Endothelial cell of umbilical vein (primary cell): ENCODE data around the gene TENM4. TPM values are rescaled to one million over a fixed set of nuclear protein-coding genes. Genes with fewer than 3 reads are reported as not detected.

Source experiments
- BruUV-seq: library from RNA; stranded (reverse); fragments of 400-500 nt; replicated peaks from 2 replicates; lab custom pipeline; 2021; lab: Mats Ljungman, UMichigan
- CTCF ChIA-PET: fragments of 300-600, 350-600 bp; sonication (Branson Sonifier 250); formaldehyde crosslinking; loops from one replicate; lab custom pipeline; 2021; ENCODE audit warnings: antibody characterized with exemption, inconsistent platforms; lab: Charles Lee
- POLR2A ChIA-PET: fragments of 300-600, 350-600 bp; sonication (Branson Sonifier 250); formaldehyde crosslinking; loops from one replicate; lab custom pipeline; 2021; ENCODE audit warnings: antibody characterized with exemption, inconsistent platforms; lab: Charles Lee
- DNase-seq: peaks from one replicate; pipeline ENCODE4 v3.0.0-alpha.2; 2011; ENCODE audit warnings: low read depth, low spot score
- FAIRE-seq: peaks from 2 replicates; lab custom pipeline; 2011; peaks lifted over from hg19 to GRCh38; lab: Jason Lieb, UNC
- H2AFZ ChIP-seq: 2 replicates; pipeline ENCODE4 v1.6.0; 2012; ENCODE audit warnings: low read depth, low read length, control low read depth, inconsistent platforms
- H3K27ac ChIP-seq: 2 replicates; pipeline ENCODE4 v1.5.1; 2011; ENCODE audit warnings: low read depth, mild to moderate bottlenecking, control low read depth, low read length, moderate library complexity; ENCODE audit not compliant: insufficient read depth
- H3K27me3 ChIP-seq, 2 experiments: 2 replicates each; pipeline versions ENCODE4 v1.6.0 to v1.6.1; 2011; ENCODE audit warnings: low read length in 2 of 2, mixed read lengths in 1 of 2; ENCODE audit not compliant: control insufficient read depth in 2 of 2, insufficient read depth in 2 of 2
- H3K36me3 ChIP-seq, 2 experiments: 2 replicates in 1 of 2; 3 replicates in 1 of 2; pipeline ENCODE4 v1.5.1; 2011; ENCODE audit warnings: low read length in 2 of 2, mild to moderate bottlenecking in 1 of 2, moderate library complexity in 1 of 2; ENCODE audit not compliant: control insufficient read depth in 2 of 2, insufficient read depth in 2 of 2; ENCODE audit errors: extremely low read depth in 1 of 2
- H3K4me1 ChIP-seq: 3 replicates; pipeline ENCODE4 v1.5.1; 2011; ENCODE audit warnings: mild to moderate bottlenecking, low read length; ENCODE audit not compliant: control insufficient read depth, insufficient read depth; ENCODE audit errors: extremely low read depth
- H3K4me2 ChIP-seq: 2 replicates; pipeline ENCODE4 v1.6.1; 2011; ENCODE audit warnings: low read length, control low read depth, mixed read lengths; ENCODE audit not compliant: insufficient read depth
- H3K4me3 ChIP-seq, 3 experiments: fragments of 200-600 bp in 1 of 3; sonication (generic), shearing (Covaris generic) in 1 of 3; replicated peaks in 1 of 3; 2 replicates each; pipeline ENCODE4 v1.5.1; 2011 to 2016; ENCODE audit warnings: control low read depth in 3 of 3, low read length in 3 of 3, mild to moderate bottlenecking in 2 of 3, inconsistent platforms in 1 of 3, low read depth in 1 of 3, moderate library complexity in 1 of 3; ENCODE audit not compliant: insufficient read depth in 1 of 3
- H3K79me2 ChIP-seq: 2 replicates; pipeline ENCODE4 v1.6.0; 2012; ENCODE audit warnings: low read length, inconsistent platforms; ENCODE audit not compliant: control insufficient read depth, insufficient read depth
- H3K9ac ChIP-seq: replicated peaks from 2 replicates; pipeline ENCODE3; 2011; ENCODE audit warnings: low read length, control low read depth; ENCODE audit not compliant: insufficient read depth; ENCODE audit errors: extremely low read depth
- H3K9me1 ChIP-seq: replicated peaks from 3 replicates; pipeline ENCODE4 v1.6.0; 2011; ENCODE audit warnings: mild to moderate bottlenecking, low read length; ENCODE audit not compliant: control insufficient read depth, insufficient read depth; ENCODE audit errors: extremely low read depth
- H3K9me3 ChIP-seq: replicated peaks from 2 replicates; pipeline ENCODE4 v1.5.1; 2012; ENCODE audit warnings: low read length, inconsistent platforms; ENCODE audit not compliant: control insufficient read depth, insufficient read depth
- H4K20me1 ChIP-seq: replicated peaks from 2 replicates; pipeline ENCODE3; 2011; ENCODE audit warnings: mild to moderate bottlenecking, low read length; ENCODE audit not compliant: control insufficient read depth, insufficient read depth; ENCODE audit errors: extremely low read depth
- FOS ChIP-seq: IDR thresholded peaks from 2 replicates; pipeline ENCODE4 v1.6.1; 2011; ENCODE audit warnings: mild to moderate bottlenecking, low read length, moderate library complexity, borderline replicate concordance; ENCODE audit not compliant: insufficient read depth
- POLR2A ChIP-seq: IDR thresholded peaks from 2 replicates; pipeline ENCODE4 v1.6.1; 2012; ENCODE audit warnings: low read depth, mild to moderate bottlenecking, control low read depth, low read length
- dilution Hi-C: fragments of 300-500 bp; cut with MboI; formaldehyde crosslinking; loops from one replicate; pipeline ENCODE4 v1.15.0; 2019; ENCODE audit warnings: low sequenced_read_pairs; ENCODE audit not compliant: extremely low pct_ligation_motif_present
- intact Hi-C: fragments of 100-400 bp; cut with micrococcal nuclease; formaldehyde crosslinking; loops from one replicate; pipeline ENCODE4 v1.10.0; 2022
- polyA plus RNA-seq, 4 experiments: library from polyadenylated mRNA; depleted of rRNA in 3 of 4; stranded (reverse) in 3 of 4; unstranded in 1 of 4; fragments of >200 nt; gene quantifications; 2 replicates each; pipeline versions ENCODE4 v1.2.1 to v1.2.3, GENCODE V29; 2011 to 2012; ENCODE audit warnings: missing spikeins in 1 of 4
- total RNA-seq: library from RNA; stranded (reverse); gene quantifications from 2 replicates; pipeline ENCODE4 v1.2.3, GENCODE V29; 2021
- TF ChIP-seq, protein P1 (sequence below), 2 donors: IDR thresholded peaks; 1 replicate in 1 of 2; 2 replicates in 1 of 2; pipeline ENCODE4 v1.5.1; 2011; ENCODE audit warnings: low read length in 2 of 2, mild to moderate bottlenecking in 2 of 2, moderate library complexity in 2 of 2, control low read depth in 1 of 2, inconsistent platforms in 1 of 2, low read depth in 1 of 2; ENCODE audit not compliant: insufficient read depth in 1 of 2; ENCODE audit errors: extremely low read depth in 1 of 2

The TENM4 gene
- total and polyA plus RNA-seq, 2 donors (not counting 3 experiments of a cell fraction or from before 2014, with no cell fraction given): 0.06 to 0.27 TPM

DNA sequence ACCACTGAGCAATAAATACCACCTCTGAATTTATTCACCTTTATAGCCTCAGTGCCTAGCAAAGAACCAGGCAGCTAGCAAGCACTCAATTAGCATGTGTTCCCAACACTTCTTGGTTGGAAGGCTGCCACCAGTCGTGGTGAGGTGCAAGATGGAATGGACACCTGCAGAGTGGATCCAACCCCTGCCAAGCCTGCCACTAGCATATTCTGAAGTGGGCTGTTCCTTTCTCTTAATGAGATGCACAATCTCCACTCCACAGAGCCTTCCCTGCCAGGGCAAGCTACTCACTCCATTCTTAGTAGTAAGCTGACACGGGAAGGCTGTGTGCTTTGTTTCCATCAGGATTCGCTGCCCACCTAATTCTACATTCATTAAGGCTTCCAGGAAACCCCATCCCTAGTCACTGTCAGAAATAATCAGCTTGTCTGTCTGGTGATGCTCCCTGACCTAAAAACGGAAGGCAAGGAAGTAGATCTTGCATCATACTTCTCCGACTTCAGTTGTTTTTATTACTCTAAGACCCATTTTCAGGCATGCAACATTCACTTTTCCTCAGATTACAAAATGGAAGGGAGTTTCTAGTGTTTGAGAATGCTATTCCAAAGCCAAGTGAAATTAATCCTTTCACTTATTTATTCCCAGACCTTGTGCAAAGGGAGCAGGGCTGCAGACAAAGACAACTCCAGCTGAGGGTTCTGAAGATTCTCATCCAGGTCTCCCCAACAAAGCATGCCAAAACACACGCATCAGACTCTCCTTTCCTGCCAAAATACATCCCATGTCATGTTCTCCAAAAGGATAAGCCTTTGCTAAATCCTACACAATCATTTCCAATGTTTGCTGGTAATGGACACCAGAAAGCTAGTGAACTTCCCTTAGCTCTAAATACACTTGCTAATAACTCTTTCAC, 128.0 kb downstream of the TENM4 start:
- no peaks in the 10 kb centered on the region for H3K27me3 ChIP-seq
- no peak overlapping the region for H3K9ac ChIP-seq
- ChIA-PET POLR2A (no interaction called here), CTCF (no interaction called here)
- no peak overlapping the region for H3K4me2 ChIP-seq
- H3K36me3 ChIP-seq: no peaks in the 10 kb centered on the region
- TF ChIP-seq FOS (no peak), POLR2A (no peak)
- no peaks in the 10 kb centered on the region for H4K20me1 ChIP-seq
- no peak for DNase-seq
- no peaks in the 10 kb centered on the region for H3K79me2 ChIP-seq
- FAIRE-seq: no peak
- H3K9me1 ChIP-seq: no peaks in the 10 kb centered on the region
- intact Hi-C loops: no loop called here
- H3K4me3 ChIP-seq: no peak overlapping the region
- no peaks in the 10 kb centered on the region for H3K9me3 ChIP-seq
- no peak overlapping the region for H3K27ac ChIP-seq
- dilution Hi-C loops: no loop called here
- no TSS peak for BruUV-seq
- H2AFZ ChIP-seq: no peak overlapping the region
- H3K4me1 ChIP-seq: no peaks in the 10 kb centered on the region

DNA sequence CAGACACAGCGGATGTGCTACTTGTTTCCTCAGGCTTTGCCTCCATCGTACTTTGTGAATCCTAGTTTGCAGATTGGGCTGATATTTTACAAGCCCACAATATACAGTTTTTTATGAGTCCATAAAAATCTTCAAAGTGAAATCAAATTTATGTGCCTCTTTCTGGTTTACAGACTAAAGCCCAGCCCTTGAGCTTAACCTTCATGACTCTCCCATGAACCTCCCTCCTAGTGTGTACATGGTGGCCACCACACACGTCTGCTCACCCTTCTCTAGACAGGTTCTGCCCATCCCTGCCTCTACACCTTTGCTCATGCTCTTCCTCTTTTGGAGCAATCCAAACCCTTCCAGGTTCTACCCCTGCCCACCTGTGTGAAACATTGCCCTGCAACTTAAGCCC, 129.4 kb downstream of the TENM4 start:
- ChIA-PET CTCF (no interaction called here), POLR2A (no interaction called here)
- FAIRE-seq: no peak
- Histone ChIP-seq H3K79me2 (no peaks in the 10 kb centered on the region), H3K9ac (no peak overlapping the region), H4K20me1 (no peaks in the 10 kb centered on the region), H3K27ac (no peak overlapping the region), H3K27me3 (no peaks in the 10 kb centered on the region), H3K4me1 (no peaks in the 10 kb centered on the region), H3K36me3 (no peaks in the 10 kb centered on the region), H3K4me3 (no peak overlapping the region), H2AFZ (no peak overlapping the region), H3K4me2 (no peak overlapping the region), H3K9me1 (no peaks in the 10 kb centered on the region), H3K9me3 (no peaks in the 10 kb centered on the region)
- TF ChIP-seq, protein P1, sequence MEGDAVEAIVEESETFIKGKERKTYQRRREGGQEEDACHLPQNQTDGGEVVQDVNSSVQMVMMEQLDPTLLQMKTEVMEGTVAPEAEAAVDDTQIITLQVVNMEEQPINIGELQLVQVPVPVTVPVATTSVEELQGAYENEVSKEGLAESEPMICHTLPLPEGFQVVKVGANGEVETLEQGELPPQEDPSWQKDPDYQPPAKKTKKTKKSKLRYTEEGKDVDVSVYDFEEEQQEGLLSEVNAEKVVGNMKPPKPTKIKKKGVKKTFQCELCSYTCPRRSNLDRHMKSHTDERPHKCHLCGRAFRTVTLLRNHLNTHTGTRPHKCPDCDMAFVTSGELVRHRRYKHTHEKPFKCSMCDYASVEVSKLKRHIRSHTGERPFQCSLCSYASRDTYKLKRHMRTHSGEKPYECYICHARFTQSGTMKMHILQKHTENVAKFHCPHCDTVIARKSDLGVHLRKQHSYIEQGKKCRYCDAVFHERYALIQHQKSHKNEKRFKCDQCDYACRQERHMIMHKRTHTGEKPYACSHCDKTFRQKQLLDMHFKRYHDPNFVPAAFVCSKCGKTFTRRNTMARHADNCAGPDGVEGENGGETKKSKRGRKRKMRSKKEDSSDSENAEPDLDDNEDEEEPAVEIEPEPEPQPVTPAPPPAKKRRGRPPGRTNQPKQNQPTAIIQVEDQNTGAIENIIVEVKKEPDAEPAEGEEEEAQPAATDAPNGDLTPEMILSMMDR (IDR thresholded peaks at IDR 0.05; ENCODE audit: extremely low read depth in 1 of 2, insufficient read depth in 1 of 2, low read depth in 1 of 2, low read length in 2 of 2): no peak
- intact Hi-C loops: no loop called here
- no peak for DNase-seq
- BruUV-seq: no TSS peak
- dilution Hi-C loops: no loop called here
